Activated CD8-positive, alpha-beta memory T cell treated with anti-CD3 and anti-CD28 coated beads, Interleukin-2, amount 50 U/mL, for 4 hours (primary cell): Measurements from ENCODE around the gene LRCH3.
"Not testable (repeated sequence)": the region's sequence is repeated elsewhere in the genome, so short reads cannot be mapped to it uniquely, and the experiment has no call there.

Experiments
- DNase-seq: peaks from one replicate; pipeline ENCODE4 v3.0.0-alpha.2; 2020

LRCH3 gene

DNA sequence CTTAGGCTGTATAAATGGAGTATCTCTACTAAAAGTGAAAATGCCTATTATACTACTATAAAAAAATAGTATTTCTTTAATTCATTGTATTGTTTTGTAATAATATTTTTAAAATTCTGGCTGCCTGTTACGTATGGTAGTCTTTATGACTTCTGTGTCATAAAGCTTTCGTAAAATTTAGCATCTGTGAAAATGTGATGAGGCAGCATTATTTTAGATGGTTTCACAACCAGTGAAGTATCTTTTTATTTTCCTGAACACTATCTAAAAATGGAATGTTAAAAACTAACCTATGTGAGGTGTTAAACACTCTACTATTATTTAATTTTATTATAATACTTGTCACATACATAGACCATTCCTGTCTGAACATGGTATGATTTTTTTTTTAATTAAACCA lies 46.2 kb downstream of the LRCH3 start:
- no peak for DNase-seq

DNA sequence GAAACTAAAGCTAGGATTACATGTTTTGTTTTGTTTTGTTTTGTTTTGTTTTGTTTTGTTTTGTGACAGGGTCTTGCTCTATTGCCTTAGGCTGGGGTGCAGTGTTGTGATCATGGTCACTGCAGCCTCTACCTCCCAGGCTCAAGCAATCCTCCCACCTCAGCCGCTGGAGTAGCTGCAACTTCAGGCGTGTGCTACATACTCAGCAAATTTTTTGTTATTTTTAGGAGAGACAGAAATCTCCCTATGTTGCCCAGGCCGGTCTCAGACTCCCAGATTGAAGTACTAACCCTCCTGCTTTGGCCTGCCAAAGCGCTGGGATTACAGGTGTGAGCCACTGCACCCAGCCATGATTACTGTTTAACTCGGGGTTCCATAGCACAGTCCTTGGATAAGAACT lies 50.7 kb downstream of the LRCH3 start:
- no peak for DNase-seq

DNA sequence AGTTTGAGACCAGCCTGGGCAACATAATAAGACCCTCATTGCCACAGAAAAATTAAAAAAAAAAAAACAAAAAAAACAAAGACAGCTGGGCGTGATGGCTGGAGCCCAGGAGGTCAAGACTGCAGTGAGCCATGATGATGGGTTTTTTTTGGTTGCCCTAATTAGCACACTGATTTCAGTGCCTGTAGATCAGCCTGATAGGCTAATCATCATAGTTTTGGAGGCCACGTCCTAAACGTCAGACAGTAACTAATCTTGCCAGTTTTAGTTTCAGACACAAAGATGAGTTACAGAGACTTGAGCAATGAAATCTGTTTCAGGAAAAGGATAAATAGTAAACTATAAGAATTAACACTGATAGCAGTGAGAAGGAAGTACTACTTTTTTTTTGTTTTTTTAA lies 55.4 kb downstream of the LRCH3 start:
- no peak for DNase-seq

DNA sequence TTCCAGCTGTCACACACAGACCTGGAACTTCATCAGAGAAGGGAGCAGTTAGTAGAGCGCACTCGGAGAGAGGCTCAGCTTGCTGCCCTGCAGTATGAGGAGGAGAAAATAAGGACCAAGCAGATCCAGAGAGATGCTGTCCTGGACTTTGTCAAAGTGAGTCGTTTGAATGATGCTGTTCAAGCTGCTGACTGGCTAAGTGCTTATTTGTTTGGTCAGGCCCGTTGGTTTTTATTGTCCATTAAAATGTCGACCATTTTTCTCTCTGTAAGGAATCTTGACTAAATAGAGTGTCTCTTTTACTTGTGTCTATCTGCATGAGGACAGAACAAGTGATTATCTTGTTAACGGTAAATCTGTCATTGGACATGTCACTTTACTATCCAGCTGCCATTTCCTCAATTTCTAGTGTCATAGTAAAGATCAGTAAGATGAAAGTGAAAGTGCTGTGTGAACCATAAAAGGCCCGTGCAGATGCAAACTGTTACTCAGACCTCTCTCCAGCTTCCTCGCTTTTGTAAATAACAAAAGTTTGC lies 56.9 kb downstream of the LRCH3 start:
- no peak for DNase-seq

DNA sequence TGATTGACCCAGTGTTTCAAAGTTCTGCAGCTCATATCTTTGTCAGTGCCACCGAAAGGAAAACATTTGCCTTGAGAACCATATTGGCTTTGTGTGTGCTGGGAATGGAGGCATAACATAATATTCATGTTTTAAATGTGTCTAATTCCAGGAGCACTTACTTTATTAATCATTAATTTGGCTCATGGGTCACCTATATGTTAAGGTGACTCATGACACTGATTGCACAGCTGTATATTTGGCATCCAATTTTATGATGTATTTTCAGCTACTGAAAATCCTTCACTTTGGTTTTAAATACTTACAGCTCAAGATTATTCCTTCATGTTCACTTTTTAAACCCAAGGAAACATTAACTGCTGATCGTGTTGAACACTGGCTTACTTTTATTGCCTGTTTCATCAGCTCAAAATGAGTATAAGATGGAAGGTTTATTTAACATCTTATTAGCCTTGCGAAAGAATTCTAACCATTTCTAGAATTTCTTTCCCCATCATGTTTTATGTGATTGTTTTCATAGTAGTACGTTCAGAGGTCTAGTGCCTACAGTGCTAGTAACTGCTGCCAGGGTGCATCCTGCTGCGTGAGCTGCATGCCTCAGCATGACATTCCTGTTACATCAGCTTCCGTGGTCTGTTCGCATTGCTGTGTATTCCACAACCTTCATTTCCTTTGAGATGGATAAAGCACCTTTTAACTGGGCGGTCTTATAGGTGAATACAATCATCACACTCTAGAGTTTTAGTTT lies 63.7 kb downstream of the LRCH3 start:
- DNase-seq, result no peak

DNA sequence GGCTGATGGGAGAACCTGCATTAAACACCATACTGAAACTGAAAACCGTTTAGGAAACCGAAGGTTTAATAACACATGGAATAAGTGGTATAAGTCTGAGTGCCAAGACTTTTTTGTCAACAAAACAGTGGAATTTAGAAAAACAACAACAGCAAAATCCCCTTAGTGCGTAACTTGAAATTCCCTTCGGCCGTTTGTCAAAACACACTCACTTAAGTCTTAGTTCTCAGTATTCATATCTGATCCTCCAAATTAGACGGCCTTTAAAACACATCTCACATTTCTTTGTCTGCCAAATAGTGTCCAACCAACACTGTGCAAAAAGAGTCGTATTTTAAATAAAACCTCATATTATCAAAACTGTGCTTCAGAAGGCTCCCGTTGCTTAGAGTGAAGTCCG lies 64.5 kb downstream of the LRCH3 start:
- no peak for DNase-seq

DNA sequence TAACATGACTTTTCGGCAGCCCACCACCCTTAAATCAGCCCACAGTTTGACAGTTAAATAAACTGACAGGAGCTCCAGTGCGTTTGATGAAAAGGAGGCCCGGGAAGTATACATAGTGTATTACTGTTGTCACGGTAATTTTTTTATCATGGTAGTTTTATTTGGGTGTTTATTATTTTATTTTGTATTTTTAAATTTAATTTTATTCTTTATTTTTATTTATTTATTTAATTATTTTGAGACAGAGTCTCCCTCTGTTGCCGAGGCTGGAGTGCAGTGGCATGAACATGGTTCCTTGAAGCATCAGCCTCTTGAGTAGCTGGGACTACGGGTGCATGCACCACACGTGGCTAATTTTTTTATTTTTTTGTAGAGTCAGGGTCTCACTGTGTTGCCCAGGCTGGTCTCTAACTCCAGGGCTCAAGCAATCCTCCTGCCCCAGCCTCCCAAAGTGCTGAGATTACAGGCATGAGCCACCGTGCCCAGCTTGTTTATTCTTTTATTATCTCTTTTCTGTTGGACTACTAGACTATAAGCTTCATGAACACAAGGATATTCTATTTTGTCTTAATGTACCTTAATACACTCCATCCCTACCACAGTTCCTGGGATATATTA lies 65.3 kb downstream of the LRCH3 start:
- no peak for DNase-seq

DNA sequence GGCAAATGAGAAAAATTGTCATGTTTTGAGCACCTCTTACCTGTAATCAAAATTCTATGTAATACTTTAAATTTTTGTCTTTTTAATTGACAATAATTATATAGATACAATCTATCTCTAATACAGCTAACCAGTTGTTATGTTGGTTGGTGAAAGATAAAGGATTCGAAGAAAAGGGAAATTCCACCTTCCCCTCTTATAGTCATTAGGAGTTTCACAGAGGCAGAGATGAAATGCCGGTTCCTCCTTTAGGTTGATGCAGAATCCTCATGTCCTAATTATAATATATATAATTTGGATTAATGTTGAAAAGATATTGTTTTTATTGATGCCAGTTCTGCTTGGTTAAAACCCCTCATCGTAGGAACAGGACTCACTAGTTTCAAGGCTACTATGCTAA lies 67.1 kb downstream of the LRCH3 start:
- DNase-seq, result no peak

DNA sequence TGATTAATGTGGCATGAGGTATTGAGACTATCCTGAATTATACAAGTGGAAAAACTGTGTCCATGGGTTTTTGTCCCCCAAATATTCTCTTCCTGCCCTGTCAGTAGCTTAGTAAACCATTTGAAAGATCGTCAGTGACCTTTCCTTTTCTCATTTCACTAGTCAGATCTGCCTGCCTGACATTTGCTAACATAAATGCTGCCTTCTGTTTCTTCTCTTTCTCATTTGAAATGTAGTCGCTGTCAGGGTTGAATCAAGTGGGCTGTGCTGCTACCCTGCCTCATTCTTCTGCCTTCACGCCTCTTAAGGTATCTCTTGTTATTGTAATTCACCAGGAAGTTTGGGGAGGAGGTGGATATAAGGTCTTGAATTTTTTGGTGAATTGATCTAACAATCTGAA lies 67.5 kb downstream of the LRCH3 start:
- DNase-seq, result no peak

DNA sequence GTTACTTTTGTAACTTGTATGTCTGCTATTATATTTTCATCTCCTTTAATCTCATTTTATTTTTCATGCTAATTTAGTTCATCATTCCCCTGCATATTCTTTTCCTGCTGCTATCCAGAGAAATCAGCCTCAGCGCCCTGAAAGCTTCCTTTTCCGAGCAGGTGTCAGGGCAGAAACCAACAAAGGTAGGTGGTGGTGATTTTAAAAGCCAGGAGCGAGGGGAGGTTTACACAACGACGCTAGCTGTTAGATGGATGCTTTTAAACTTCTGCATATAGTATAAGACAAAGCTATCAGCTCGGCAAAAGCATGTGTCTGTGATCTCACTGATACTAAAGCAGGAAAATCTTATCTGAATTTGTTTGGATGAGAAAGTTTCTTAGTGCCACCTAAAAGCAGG lies 75.0 kb downstream of the LRCH3 start:
- no peak for DNase-seq

DNA sequence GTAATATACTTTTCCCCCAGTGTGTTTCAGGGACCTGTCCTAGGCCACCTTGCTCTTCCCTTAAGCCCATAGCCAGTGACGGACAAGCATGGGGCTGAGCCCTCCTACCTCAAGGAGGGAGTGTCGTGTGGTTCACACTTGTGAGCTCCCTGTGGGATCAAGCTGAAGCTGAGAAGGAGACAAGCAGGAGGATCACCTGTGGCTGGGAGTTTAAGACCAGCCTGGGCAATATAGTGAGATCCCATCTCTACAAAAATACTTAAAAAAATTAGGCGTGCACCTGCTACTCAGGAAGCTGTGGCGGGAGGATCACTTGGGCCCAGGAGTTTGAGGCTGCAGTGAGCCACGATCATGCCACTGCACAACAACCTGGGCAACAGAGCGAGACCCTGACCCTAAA lies 82.3 kb downstream of the LRCH3 start:
- no peak for DNase-seq

DNA sequence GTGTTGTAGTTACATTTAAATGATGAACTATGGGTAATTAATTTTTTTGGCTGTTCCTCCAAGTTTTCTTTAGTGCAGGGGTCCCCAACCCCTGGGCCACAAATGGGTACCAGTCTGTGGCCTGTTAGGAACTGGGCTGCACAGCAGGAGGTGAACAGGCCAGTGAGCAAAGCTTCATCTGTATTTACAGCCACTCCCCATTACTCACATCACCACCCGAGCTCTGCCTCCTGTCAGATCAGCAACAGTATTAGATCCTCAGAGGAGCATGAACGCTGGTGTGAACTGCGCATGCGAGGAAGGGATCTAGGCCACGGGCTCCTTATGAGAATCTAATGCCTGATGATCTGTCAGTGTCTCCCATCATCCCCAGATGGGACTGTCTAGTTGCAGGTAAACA lies 83.0 kb downstream of the LRCH3 start:
- no peak for DNase-seq

DNA sequence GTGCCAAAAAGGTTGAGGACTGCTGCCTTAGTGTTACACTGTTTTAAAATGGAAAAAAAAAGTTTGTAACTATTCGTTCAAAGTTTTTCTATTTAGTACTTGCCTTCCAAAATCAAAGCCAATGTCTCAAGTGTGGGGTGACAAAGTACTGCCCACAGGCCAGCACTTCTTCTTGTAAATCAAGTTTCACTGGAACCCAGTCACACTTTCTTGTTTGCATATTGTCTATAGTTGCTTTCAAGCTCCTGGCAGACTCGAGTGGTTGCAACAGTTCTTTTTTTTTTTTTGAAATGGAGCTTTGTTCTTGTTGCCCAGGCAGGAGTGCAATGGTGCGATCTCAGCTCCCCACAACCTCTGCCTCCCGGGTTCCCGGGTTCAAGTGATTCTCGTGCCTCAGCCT lies 83.6 kb downstream of the LRCH3 start:
- no peak for DNase-seq

DNA sequence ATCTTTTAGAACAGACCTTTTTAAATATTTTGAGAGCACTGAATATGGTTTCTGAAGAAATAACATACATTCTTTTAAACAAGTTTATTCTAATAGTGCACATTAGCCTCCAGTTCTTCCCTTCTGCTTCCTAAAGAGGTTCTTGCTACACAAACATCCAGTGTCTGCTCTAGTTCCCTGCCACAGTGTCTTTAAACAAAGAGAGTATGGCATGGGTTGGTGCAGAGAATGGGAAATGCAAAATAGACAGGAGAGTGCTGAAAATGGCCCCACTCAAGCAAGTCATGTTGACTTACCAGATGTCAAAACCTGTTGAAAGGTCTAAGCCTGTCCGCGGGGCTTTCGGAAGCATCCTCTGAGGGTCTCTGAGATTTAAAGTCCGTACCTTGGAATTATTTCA lies 86.8 kb downstream of the LRCH3 start:
- DNase-seq, result no peak

DNA sequence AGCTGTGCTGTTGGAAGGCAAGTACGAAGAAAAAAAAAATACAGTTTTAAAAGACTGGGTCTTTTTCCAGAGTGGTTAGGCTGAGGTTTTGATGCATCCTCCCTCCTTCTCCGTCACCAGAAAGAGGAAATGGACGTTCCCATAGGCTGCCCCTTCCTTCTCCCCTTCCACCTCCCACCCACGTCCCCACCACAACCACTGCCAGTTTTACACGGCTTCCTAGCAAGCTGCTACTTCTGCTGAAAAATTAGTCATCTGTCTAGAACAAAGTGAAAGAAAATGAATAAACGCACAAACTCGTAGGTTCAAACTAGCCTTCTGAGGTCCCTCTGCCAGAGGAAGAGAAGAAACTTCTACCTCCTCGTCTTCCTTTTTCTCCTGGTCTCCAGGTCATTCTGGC lies 87.4 kb downstream of the LRCH3 start:
- DNase-seq, result no peak

DNA sequence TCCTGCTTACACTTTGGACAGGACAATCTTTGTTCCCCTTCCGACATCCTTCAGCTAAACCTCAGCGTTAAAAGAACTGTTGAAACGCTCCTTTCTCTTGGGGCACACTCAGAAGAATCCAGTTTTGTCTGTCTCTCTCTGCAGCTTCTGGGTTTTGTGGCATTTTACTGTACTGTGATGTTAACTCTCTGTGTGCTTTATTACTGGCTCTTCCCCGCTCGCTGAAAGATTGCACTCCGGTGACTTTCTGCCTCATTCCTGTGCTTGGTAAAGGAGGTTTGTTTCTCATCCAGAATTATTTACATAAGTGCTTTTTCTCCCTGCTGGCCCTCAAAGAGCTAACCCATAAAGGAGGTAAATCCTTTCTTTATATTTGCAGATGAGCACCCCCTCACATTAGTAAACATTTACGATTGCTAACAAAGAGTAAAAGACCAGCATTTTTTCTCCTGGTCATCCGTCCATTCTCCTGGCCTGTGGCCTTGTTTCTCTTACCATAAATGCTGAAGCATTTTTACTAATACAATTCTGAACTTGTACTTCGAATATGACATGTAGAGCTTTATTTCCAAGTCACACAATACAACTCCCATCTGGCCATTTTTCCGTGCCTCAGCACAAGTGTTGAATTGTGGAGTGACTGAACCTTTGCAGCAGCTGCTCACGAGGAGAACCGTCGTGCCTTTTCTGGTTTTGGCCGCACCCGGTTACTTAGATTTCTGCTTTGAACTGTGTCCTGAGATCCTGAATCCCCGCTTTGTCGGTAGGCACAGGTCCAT lies 89.6 kb downstream of the LRCH3 start:
- no peak for DNase-seq

DNA sequence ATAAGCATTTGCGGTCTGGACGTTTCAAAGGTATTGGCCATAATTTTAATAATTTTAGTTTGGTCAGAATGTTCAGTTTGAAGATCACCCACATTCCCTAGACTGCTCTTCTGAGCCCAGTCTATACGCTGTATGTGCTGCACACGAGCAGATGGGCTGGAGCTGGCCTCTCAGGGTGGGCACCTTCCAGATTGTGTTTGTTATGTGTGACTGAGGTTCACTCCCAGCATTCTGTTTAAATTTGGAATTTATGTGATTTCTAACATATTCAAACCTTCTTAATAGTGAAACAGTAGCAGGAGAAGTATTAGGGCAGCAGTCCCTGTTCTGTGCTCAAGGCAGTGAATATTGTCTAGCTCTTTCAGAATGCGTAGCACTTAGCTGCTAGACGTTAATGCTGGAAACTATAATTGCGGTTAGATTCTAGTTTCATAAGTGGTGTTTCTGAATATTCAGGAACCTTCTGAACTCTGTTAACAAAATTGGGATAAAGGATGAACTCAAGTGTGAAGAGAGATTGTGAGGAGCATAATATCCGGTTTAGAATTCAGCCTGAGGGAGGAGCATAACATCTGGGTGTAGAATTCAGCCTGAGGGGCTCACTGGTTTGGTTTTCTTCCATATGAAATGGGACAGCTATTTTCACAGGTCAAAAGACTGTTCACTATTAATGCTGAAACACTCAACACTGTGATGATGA lies 90.4 kb downstream of the LRCH3 start:
- no peak for DNase-seq

DNA sequence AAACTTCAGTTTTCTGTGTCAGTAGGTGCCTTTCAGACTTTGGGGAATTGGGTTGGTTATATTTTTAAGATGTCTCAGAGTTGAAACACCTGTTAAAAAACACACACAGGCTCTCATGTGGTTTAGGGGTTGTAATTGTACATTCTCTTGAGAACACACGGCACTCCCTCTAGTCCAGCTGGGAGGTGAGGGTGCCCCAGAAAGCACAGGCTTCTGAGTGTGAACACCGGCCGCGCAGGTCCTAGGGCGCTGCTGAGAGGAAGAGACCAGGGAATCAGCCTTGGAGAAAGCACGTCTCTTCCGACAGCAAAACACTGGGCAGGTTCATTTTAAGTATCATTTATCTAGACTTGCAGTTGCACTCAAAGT lies 90.9 kb downstream of the LRCH3 start:
- no peak for DNase-seq

DNA sequence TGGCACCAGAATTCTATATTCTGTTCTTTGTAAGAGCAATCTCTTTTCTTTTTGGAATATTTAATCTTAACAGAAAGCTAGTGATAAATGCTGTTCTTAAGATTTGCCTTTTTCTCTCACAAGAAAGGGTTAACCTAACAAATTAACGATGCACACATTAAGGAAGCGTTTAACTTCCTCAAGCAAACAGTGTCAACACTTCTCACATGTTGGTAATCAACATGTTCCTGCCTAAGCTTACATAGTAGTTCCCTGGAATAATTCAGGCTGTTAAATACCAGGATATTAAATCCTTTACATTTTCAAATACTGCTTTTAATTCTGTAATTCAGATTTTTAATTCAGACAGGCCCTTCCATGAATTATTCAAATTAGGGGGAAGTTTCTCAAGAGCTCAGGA lies 91.5 kb downstream of the LRCH3 start:
- no peak for DNase-seq

DNA sequence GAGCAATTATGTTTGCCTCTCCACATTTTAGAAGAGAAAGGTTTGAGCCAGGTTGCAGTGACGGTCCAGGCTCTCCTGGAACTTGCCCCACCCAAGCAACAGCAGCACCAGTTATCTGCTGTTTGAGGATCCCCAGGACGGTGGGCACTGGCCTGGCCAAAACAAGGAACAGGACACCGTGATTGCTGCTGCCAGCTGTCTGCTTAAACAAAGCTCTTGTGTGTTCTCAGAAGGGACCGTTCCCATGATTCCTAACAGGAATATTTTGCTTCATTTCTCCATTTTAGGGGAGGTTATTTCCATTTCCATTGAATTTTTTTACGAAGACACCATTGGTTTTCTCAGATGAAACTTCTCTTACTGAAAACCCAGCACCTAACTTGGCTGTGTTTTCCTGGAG lies 92.5 kb downstream of the LRCH3 start:
- no peak for DNase-seq

DNA sequence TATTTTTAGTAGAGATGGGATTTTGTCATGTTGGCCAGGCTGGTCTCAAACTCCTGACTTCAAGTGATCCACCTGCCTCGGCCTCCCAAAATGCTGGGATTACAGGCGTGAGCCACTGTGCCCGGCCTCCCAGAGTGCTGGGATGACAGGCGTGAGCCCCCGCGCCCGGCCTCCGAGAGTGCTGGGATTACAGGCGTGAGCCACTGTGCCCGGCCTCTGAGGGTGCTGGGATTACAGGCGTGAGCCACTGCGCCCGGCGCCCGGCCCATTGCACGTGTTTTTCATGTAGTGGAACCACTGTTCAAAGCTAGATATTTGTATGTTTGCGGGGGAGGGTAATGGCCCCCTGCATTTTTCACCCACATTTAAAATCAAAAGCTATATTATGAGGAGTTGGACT lies 93.3 kb downstream of the LRCH3 start:
- DNase-seq, result not testable (repeated sequence)

DNA sequence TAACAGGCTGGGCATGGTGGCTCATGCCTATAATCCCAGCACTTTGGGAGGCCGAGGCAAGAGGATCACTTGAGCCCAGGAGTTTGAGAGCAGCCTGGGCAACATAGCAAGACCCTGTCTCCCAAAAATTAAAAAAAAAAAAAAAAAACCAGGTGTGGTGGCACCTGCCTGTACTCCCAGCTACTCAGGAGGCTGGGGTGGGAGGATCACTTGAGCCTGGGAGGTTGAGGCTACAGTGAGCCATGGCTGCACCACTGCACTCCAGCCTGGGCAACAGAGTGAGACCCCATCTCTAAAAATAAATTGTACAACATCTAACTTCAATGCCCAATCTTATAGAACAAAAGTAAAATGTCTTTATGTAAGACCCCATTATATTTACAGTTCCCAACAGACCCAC lies 95.0 kb downstream of the LRCH3 start:
- not testable (repeated sequence) for DNase-seq

DNA sequence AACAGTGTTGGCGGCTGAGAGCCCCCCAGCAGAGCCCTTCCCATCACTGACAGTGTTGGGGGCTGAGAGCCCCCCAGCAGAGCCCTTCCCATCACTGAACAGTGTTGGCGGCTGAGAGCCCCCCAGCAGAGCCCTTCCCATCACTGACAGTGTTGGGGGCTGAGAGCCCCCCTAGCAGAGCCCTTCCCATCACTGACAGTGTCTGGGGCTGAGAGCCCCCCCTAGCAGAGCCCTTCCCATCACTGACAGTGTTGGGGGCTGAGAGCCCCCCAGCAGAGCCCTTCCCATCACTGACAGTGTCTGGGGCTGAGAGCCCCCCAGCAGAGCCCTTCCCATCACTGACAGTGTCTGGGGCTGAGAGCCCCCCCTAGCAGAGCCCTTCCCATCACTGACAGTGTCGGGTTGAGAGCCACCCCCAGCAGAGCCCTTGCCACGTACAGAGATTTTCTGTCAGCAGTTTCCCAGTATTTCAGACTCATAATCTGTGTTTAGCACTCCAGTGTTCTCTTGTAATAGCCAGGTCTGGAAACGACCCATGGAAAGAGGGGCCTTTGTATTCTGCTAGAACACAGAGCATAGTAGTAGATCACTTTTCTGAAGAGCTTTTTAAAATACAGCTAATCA lies 96.5 kb downstream of the LRCH3 start:
- not testable (repeated sequence) for DNase-seq
